K562 (cell line): Measurements from ENCODE around the gene GOSR1. TPM values are rescaled to one million over a fixed set of nuclear protein-coding genes. Genes with fewer than 3 reads are reported as not detected.

ENCODE experiments used
- ATAC-seq: fragments of 200-7000 bp; cut with Tn5 transposase; 3 replicates; pipeline ENCODE4 v1.9.1; 2020; ENCODE audit warnings: moderate library complexity
- BruUV-seq: library from RNA; stranded (reverse); fragments of 400-500 nt; replicated peaks from 2 replicates; lab custom pipeline; 2021; lab: Mats Ljungman, UMichigan
- CTCF ChIA-PET: fragments of 300-600 bp; formaldehyde crosslinking; extraction: SDS; loops from one replicate; lab custom pipeline; 2021; ENCODE audit warnings: low intra/inter-chr PET ratio; lab: Yijun Ruan, JAX
- POLR2A ChIA-PET: fragments of 300-600, 350-650 bp; sonication (Branson Sonifier 250); formaldehyde crosslinking; extraction: SDS; loops from one replicate; lab custom pipeline; 2021; ENCODE audit warnings: antibody characterized with exemption, inconsistent platforms; lab: Yijun Ruan, JAX
- DNase-seq, 4 experiments: peaks; one replicate each; pipeline versions ENCODE4 v3.0.0 to v3.0.0-alpha.2; 2011 to 2018; ENCODE audit warnings: low spot score in 3 of 4, mixed read lengths in 3 of 4; ENCODE audit errors: extremely low read depth in 1 of 4
- FAIRE-seq: peaks from 2 replicates; lab custom pipeline; 2011; peaks lifted over from hg19 to GRCh38; lab: Jason Lieb, UNC
- H2AFZ ChIP-seq: 2 replicates; pipeline ENCODE4 v1.6.0; 2011; ENCODE audit warnings: low read depth, low read length, control low read depth, inconsistent platforms
- H3K27ac ChIP-seq: fragments of 200-600 bp; 3 replicates; pipeline ENCODE4 v1.8.0; 2011; ENCODE audit warnings: low read depth, mild to moderate bottlenecking, control low read depth, inconsistent platforms, low read length, moderate library complexity, mixed read lengths; ENCODE audit errors: extremely low read depth
- H3K27me3 ChIP-seq, 2 experiments: fragments of 300-600 bp in 1 of 2; 2 replicates in 1 of 2; 3 replicates in 1 of 2; pipeline versions ENCODE4 v1.6.0 to v1.8.0; 2011; ENCODE audit warnings: inconsistent platforms in 2 of 2, low read length in 2 of 2, mild to moderate bottlenecking in 1 of 2, mixed read lengths in 1 of 2, moderate library complexity in 1 of 2; ENCODE audit not compliant: control insufficient read depth in 2 of 2, insufficient read depth in 2 of 2
- H3K36me3 ChIP-seq: fragments of 300-600 bp; 3 replicates; pipeline ENCODE4 v1.8.0; 2011; ENCODE audit warnings: mild to moderate bottlenecking, low read length, inconsistent platforms; ENCODE audit not compliant: control insufficient read depth, insufficient read depth
- H3K4me1 ChIP-seq, 2 experiments: fragments of 200-600 bp in 1 of 2; replicated peaks in 1 of 2; 2 replicates in 1 of 2; 3 replicates in 1 of 2; pipeline versions ENCODE4 v1.5.1 to v1.8.0; 2011; ENCODE audit warnings: inconsistent platforms in 2 of 2, low read length in 2 of 2, mild to moderate bottlenecking in 1 of 2, mixed read lengths in 1 of 2, moderate library complexity in 1 of 2; ENCODE audit not compliant: control insufficient read depth in 2 of 2, insufficient read depth in 2 of 2
- H3K4me2 ChIP-seq: 2 replicates; pipeline ENCODE4 v1.6.1; 2011; ENCODE audit warnings: low read length, control low read depth, inconsistent platforms, mixed read lengths; ENCODE audit not compliant: insufficient read depth
- H3K4me3 ChIP-seq: fragments of 200-600 bp; sonication (generic), shearing (Covaris generic); 2 replicates; pipeline ENCODE4 v1.5.1; 2016; ENCODE audit warnings: control low read depth, inconsistent platforms
- H3K79me2 ChIP-seq: fragments of 200-600 bp; 3 replicates; pipeline ENCODE4 v1.8.0; 2011; ENCODE audit warnings: low read length, inconsistent platforms; ENCODE audit not compliant: control insufficient read depth, insufficient read depth
- H3K9ac ChIP-seq, 2 experiments: 2 replicates each; pipeline versions ENCODE4 v1.6.0 to v1.6.1; 2011; ENCODE audit warnings: low read depth in 2 of 2, low read length in 2 of 2, control low read depth in 1 of 2, inconsistent platforms in 1 of 2, mild to moderate bottlenecking in 1 of 2, mixed read lengths in 1 of 2; ENCODE audit not compliant: insufficient read depth in 1 of 2
- H3K9me1 ChIP-seq: one replicate; pipeline ENCODE4 v1.6.0; 2011; ENCODE audit warnings: inconsistent platforms, mild to moderate bottlenecking, low read length, moderate library complexity; ENCODE audit not compliant: control insufficient read depth, insufficient read depth
- H3K9me3 ChIP-seq: replicated peaks from 2 replicates; pipeline ENCODE4 v1.5.1; 2011; ENCODE audit warnings: low read depth, low read length, inconsistent platforms; ENCODE audit not compliant: control insufficient read depth, insufficient read depth
- H4K20me1 ChIP-seq: replicated peaks from 2 replicates; pipeline ENCODE4 v1.6.1; 2011; ENCODE audit warnings: low read length, inconsistent platforms, mixed read lengths; ENCODE audit not compliant: control insufficient read depth, insufficient read depth
- BDP1 ChIP-seq: IDR thresholded peaks from 3 replicates; pipeline ENCODE4 v1.6.1; 2011; ENCODE audit not compliant: insufficient read length, insufficient read depth
- CHD2 ChIP-seq: IDR thresholded peaks from 2 replicates; pipeline ENCODE4 v1.6.1; 2011; ENCODE audit warnings: low read depth, low read length
- ELF1 ChIP-seq: fragments of 200-800 bp; sonication (Bioruptor generic); IDR thresholded peaks from 2 replicates; pipeline ENCODE4 v1.6.1; 2016; ENCODE audit warnings: missing genetic modification characterization, missing compliant biosample characterization
- FOXO4 ChIP-seq: fragments of 450-650 bp; formaldehyde crosslinking; IDR thresholded peaks from 2 replicates; pipeline ENCODE4 v1.4.0; 2020; ENCODE audit warnings: mild to moderate bottlenecking, moderate library complexity
- SMARCB1 ChIP-seq: IDR thresholded peaks from 2 replicates; pipeline ENCODE4 v1.6.1; 2011; ENCODE audit warnings: improper control_type of control experiment, low read depth; ENCODE audit not compliant: insufficient read length
- TAF15 ChIP-seq: fragments of 200-400 bp; formaldehyde crosslinking; IDR thresholded peaks from 2 replicates; pipeline ENCODE4 v1.6.1; 2017; ENCODE audit warnings: mild to moderate bottlenecking, low read depth, low read length, moderate library complexity
- THRAP3 ChIP-seq: fragments of 450-650 bp; IDR thresholded peaks from 2 replicates; pipeline ENCODE4 v1.6.1; 2016; ENCODE audit warnings: mild to moderate bottlenecking, inconsistent platforms, borderline replicate concordance
- USF1 ChIP-seq: sonication (generic); formaldehyde crosslinking; IDR thresholded peaks from 2 replicates; pipeline ENCODE4 v1.9.0; 2022; ENCODE audit warnings: mild to moderate bottlenecking, missing genetic modification reagents
- WGBS: fragments of 100-300 bp; shearing (Covaris generic); methylation state at CpG from one replicate; pipeline ENCODE4 v1.1.6; 2016; ENCODE audit warnings: low coverage, mixed read lengths; ENCODE audit not compliant: insufficient coverage; ENCODE audit errors: missing lambda C conversion rate; 5-methylcytosine and 5-hydroxymethylcytosine counted together
- in situ Hi-C: fragments of 300-500 bp; cut with MboI; formaldehyde crosslinking; loops from 4 replicates; pipeline ENCODE4 v1.15.0; 2018; ENCODE audit warnings: inconsistent platforms, mixed read lengths
- intact Hi-C: fragments of 100-400 bp; cut with micrococcal nuclease; formaldehyde crosslinking; loops from 2 replicates; pipeline ENCODE4 v1.14.2; 2022
- polyA plus RNA-seq, 8 experiments: library from polyadenylated mRNA; depleted of rRNA in 4 of 8; stranded (reverse) in 5 of 8; unstranded in 3 of 8; fragments of >200 nt; fragmentation: Nextera tagmentation in 2 of 8; fragmentation: Illumina TruSeq in 1 of 8; extraction: Ambion mirVana in 2 of 8; extraction: Trizol in 1 of 8; gene quantifications; 2 replicates each; pipeline versions ENCODE4 v1.2.1 to v1.2.3, GENCODE V29; 2011 to 2014; ENCODE audit warnings: inconsistent platforms in 1 of 8, missing spikeins in 1 of 8
- total RNA-seq, 7 experiments: library from RNA; depleted of rRNA in 6 of 7; stranded (reverse); fragments of >200 nt in 6 of 7; fragmentation: Illumina TruSeq in 2 of 7; extraction: Trizol in 2 of 7; gene quantifications; 2 replicates each; pipeline versions ENCODE4 v1.2.1 to v1.2.3, GENCODE V29; 2011 to 2021; ENCODE audit warnings: low replicate concordance in 1 of 7
- TF ChIP-seq, protein P1 (sequence below), 3 experiments: fragments of 200-800 bp in 1 of 3; fragments of 250-450 bp in 1 of 3; fragments of 450-650 bp in 1 of 3; sonication (Bioruptor Pico) in 1 of 3; sonication (Bioruptor generic) in 1 of 3; formaldehyde crosslinking in 1 of 3; IDR thresholded peaks; 2 replicates each; pipeline versions ENCODE4 v1.6.1 to v1.8.0; 2016 to 2022; ENCODE audit warnings: mild to moderate bottlenecking in 2 of 3, missing genetic modification characterization in 2 of 3, missing compliant biosample characterization in 1 of 3, moderate library complexity in 1 of 3

GOSR1 gene
- total and polyA plus RNA-seq, 9 of the 15 experiments (the other 6 are each of a cell fraction or from before 2014, with no cell fraction given) = 17.6 to 95.5 (median 33.3) TPM

DNA sequence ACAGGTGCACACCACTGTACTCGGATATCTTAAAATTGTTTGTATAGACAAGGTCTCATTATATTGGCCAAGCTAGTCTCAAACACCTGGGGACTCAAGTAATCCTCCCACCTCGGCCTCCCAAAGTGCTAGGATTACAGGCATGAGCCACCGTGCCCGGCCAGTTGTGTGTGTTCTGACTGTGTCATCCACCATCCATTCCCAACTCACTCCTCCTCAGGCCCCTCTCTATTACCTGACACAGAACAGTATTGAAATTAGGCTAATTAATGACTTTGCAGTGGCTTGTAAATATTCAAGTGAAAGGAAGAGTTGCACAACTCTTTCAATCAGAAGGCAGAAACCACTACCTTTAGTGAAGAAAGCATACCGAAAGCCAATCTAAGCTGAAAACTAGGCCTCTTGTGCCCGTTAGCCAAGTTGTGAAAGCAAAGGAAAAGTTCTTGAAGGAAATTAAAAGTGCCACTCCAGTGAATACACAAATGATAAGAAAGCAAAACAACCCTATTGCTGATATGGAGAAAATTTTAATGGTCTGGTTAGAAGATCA is 28.7 kb downstream of the GOSR1 start:
- 98% methylated on average over 6 of the region's 6 CpGs for WGBS
- Histone ChIP-seq H3K9ac (no peak overlapping the region), H3K4me3 (no peak overlapping the region), H2AFZ (no peak overlapping the region), H3K9me1 (no peaks in the 10 kb centered on the region), H4K20me1 (no peaks in the 10 kb centered on the region), H3K9me3 (no peaks in the 10 kb centered on the region), H3K4me2 (no peak overlapping the region), H3K4me1 (no peaks in the 10 kb centered on the region; a peak in 1 of 5 replicates), H3K27ac (no peak overlapping the region), H3K36me3 (peaks cover 68% of the 10 kb centered on the region), H3K79me2 (no peaks in the 10 kb centered on the region), H3K27me3 (no peaks in the 10 kb centered on the region)
- FAIRE-seq (no peak), DNase-seq (no peak), ATAC-seq (no peak)
- intact Hi-C loops = no loop called here
- CTCF ChIA-PET = no interaction called here
- TF ChIP-seq CHD2 (no peak), THRAP3 (no peak), SMARCB1 (no peak), ELF1 (tag) (no peak), BDP1 (no peak), USF1 (CRISPR knock-in tag) (no peak), TAF15 (no peak), FOXO4 (CRISPR knock-in tag) (no peak)
- TF ChIP-seq, protein P1, sequence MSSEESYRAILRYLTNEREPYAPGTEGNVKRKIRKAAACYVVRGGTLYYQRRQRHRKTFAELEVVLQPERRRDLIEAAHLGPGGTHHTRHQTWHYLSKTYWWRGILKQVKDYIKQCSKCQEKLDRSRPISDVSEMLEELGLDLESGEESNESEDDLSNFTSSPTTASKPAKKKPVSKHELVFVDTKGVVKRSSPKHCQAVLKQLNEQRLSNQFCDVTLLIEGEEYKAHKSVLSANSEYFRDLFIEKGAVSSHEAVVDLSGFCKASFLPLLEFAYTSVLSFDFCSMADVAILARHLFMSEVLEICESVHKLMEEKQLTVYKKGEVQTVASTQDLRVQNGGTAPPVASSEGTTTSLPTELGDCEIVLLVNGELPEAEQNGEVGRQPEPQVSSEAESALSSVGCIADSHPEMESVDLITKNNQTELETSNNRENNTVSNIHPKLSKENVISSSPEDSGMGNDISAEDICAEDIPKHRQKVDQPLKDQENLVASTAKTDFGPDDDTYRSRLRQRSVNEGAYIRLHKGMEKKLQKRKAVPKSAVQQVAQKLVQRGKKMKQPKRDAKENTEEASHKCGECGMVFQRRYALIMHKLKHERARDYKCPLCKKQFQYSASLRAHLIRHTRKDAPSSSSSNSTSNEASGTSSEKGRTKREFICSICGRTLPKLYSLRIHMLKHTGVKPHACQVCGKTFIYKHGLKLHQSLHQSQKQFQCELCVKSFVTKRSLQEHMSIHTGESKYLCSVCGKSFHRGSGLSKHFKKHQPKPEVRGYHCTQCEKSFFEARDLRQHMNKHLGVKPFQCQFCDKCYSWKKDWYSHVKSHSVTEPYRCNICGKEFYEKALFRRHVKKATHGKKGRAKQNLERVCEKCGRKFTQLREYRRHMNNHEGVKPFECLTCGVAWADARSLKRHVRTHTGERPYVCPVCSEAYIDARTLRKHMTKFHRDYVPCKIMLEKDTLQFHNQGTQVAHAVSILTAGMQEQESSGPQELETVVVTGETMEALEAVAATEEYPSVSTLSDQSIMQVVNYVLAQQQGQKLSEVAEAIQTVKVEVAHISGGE (CRISPR knock-in tag; IDR thresholded peaks at IDR 0.05) = no peak
- in situ Hi-C loops = no loop called here
- POLR2A ChIA-PET = interaction anchor here (1.1 kb wide), 1 partner anchor 12 kb away, joined by 3 read pairs; no protein-coding TSS in a partner anchor
- no TSS peak for BruUV-seq
